ENCODE results near the gene SYT12. TPM values are rescaled to one million over a fixed set of nuclear protein-coding genes. Genes with fewer than 3 reads are reported as not detected.

The SYT12 gene, protein sequence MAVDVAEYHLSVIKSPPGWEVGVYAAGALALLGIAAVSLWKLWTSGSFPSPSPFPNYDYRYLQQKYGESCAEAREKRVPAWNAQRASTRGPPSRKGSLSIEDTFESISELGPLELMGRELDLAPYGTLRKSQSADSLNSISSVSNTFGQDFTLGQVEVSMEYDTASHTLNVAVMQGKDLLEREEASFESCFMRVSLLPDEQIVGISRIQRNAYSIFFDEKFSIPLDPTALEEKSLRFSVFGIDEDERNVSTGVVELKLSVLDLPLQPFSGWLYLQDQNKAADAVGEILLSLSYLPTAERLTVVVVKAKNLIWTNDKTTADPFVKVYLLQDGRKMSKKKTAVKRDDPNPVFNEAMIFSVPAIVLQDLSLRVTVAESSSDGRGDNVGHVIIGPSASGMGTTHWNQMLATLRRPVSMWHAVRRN
- total RNA-seq: not detected
- polyA plus RNA-seq: not detected
- not detected for total RNA-seq

DNA sequence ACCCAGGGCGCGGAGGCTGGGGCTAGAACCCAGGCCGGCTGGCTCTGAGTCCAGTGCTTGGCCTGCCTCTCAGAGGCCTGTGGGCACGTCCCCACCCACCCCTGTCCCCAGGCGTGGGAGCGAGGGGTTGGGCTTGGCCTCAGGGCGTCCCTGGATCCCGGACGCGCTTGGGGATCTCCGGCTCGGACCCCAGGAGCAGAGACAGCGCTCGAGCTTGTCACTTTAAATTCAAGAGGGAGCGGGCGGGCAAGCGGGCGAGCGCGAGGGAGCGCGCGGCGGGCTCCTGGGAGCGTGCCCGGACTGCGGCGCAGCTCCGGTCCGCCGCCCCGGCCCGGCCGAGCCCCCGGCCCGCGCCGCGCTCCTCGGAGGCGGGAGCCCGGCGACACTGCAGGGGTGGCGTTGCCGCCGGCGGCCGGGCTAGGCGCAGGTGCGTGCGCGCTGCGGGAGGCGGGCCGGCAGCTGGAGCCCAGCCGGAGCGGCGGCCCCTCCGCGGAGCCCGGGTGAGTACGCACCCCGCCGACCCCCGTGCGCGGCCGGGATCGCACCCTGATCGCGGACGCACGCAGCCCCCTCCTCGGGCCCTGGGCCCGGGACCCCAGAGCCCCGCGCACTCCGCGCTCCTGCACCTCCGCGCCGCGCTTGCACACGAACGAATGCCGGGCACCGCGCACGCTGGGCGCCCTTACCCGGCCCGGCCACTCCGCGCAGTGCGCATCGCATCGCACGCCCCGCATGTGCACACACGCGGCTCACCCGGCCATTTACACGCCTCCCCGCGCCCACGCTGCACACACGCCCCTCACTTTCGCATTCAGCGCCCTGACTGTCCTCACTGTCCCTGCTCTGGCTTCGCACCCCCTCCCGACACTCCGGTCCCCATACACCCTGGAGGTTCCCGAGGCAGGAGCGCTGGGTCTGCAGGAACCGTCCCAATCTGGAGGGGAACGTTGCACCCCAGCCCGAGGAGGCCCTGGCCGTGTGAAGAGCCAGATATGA is at the start of gene SYT12:
TSS of gene SYT12 (plus strand) at position 174 of the 996 bp plus-strand sequence. CDS start 7,011 bp downstream, outside the sequence.
- Mint-ChIP-seq H3K27me3 (peaks cover 16 to 66% (median 35%) of the 10 kb centered on the region in 5 donors), H3K27ac (peak within 1 kb of the TSS in 1 of 9 donors; percentile 73), H3K9me3 (peaks cover 0 to 14% (median 3%) of the 10 kb centered on the region in 11 donors), H3K4me1 (peaks cover 4 to 32% (median 24%) of the 10 kb centered on the region in 7 donors), H3K4me3 (peak within 1 kb of the TSS; percentile 25 to 91 (median 82)), H3K36me3 (peaks cover 0 to 3% (median 0%) of the 10 kb centered on the region in 5 donors)
- DNase-seq: peak in 3 of 9 donors; percentile 12 to 18 (median 12)
- ATAC-seq: no peak
- Histone ChIP-seq H3K4me1 (ENCODE audit: control insufficient read depth in 2 of 2, insufficient read depth in 2 of 2, low read length in 2 of 2) (peaks cover 24 to 31% of the 10 kb centered on the region in 2 donors), H3K36me3 (ENCODE audit: control insufficient read depth in 2 of 3, insufficient read depth in 3 of 3, low read length in 3 of 3) (no peaks in the 10 kb centered on the region), H3K4me3 (ENCODE audit: low read length) (peak within 1 kb of the TSS; percentile 47), H3K27ac (ENCODE audit: low read depth, low read length) (no peak within 1 kb of the TSS), H3K9me3 (ENCODE audit: control insufficient read depth in 2 of 3, low read length in 3 of 3) (no peaks in the 10 kb centered on the region), H3K27me3 (ENCODE audit: control insufficient read depth in 2 of 2, insufficient read depth in 2 of 2, low read length in 2 of 2) (peaks cover 9 to 18% of the 10 kb centered on the region in 2 donors)
- POLR2A ChIA-PET: interaction anchor here (0.6 kb wide), 1 partner anchor 258 kb away, joined by 3 read pairs; no protein-coding TSS in a partner anchor
- intact Hi-C loops (cut with micrococcal nuclease): loop anchor here in 1 of 2 donors (5.0 kb wide), 1 partner anchor 49 kb away; no protein-coding TSS in a partner anchor
- CTCF ChIA-PET: no interaction called here

GRCh38 chr11:66973956-66974580 is 48.9 kb upstream of the SYT12 start:
- H3K9me3 Mint-ChIP-seq: peaks cover 0 to 15% (median 0%) of the 10 kb centered on the region in 11 donors
- H3K4me1 Mint-ChIP-seq: peaks cover 0 to 6% (median 0%) of the 10 kb centered on the region in 7 donors
- no peaks in the 10 kb centered on the region for H3K27me3 ChIP-seq (ENCODE audit: control insufficient read depth in 2 of 2, insufficient read depth in 2 of 2, low read length in 2 of 2)
- no peaks in the 10 kb centered on the region for H3K4me1 ChIP-seq (ENCODE audit: control insufficient read depth in 2 of 2, insufficient read depth in 2 of 2, low read length in 2 of 2)
- intact Hi-C loops (cut with micrococcal nuclease): no loop called here
- POLR2A ChIA-PET: no interaction called here
- CTCF ChIA-PET: no interaction called here
- H3K4me3 Mint-ChIP-seq: no peak overlapping the region
- peaks cover 0 to 2% (median 0%) of the 10 kb centered on the region in 3 experiments for H3K9me3 ChIP-seq (ENCODE audit: control insufficient read depth in 2 of 3, low read length in 3 of 3)
- H3K36me3 ChIP-seq (ENCODE audit: control insufficient read depth in 2 of 3, insufficient read depth in 3 of 3, low read length in 3 of 3): no peaks in the 10 kb centered on the region
- DNase-seq (no peak), ATAC-seq (no peak)
- H3K4me3 ChIP-seq (ENCODE audit: low read length): no peak overlapping the region
- H3K27me3 Mint-ChIP-seq: peaks cover 0 to 22% (median 4%) of the 10 kb centered on the region in 5 donors
- H3K27ac ChIP-seq (ENCODE audit: low read depth, low read length): no peak overlapping the region
- peak overlapping the region in 1 of 9 donors; percentile 34 for H3K27ac Mint-ChIP-seq
- peaks cover 0 to 5% (median 0%) of the 10 kb centered on the region in 5 donors for H3K36me3 Mint-ChIP-seq

DNA sequence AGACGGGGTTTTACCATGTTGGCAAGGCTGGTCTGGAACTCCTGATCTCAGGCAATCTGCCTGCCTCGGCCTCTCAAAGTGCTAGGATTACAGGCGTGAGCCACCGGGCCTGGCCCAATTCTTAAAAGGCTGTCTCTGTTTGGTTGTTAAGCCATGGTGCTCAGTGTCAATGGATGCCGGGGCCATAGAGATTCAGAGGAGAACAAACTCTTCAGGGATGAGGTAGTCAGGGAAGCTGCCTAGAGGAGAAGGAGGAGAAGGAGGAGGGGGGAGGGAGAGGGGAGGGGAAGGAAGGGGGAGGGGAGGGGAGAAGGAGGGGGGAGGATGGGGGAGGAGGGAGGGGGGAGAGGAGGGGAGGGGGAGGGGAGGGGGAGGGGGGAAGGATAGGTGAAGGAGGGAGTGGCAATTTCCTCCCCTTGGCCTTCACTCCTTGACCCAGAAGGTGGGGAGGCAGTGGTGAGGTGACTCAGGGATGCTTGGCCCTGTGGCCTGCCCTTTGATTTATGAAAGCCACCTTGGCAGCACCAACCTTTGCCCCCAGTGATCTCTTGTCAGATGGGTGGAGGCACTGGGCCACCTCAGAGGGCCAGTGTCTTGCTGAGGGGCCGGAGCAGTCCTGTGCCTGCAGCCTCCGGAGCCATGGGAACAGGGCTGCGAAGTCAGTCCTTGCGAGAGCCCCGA is 48.1 kb upstream of the SYT12 start, which contains the start of gene C11orf86:
TSS of gene C11orf86 (plus strand) at position 581 of the 681 bp plus-strand sequence. CDS start at position 640, 59 bp downstream.
- H3K27ac ChIP-seq (ENCODE audit: low read depth, low read length): no peak within 1 kb of the TSS
- no peaks in the 10 kb centered on the region for H3K36me3 ChIP-seq (ENCODE audit: control insufficient read depth in 2 of 3, insufficient read depth in 3 of 3, low read length in 3 of 3)
- Mint-ChIP-seq H3K9me3 (peaks cover 0 to 22% (median 2%) of the 10 kb centered on the region in 11 donors), H3K36me3 (peaks cover 0 to 5% (median 0%) of the 10 kb centered on the region in 5 donors), H3K4me1 (peaks cover 0 to 6% (median 0%) of the 10 kb centered on the region in 7 donors), H3K27me3 (peaks cover 0 to 22% (median 8%) of the 10 kb centered on the region in 5 donors), H3K27ac (peak within 1 kb of the TSS in 1 of 9 donors; percentile 34), H3K4me3 (no peak within 1 kb of the TSS)
- H3K9me3 ChIP-seq (ENCODE audit: control insufficient read depth in 2 of 3, low read length in 3 of 3): peaks cover 0 to 10% (median 0%) of the 10 kb centered on the region in 3 experiments
- H3K27me3 ChIP-seq (ENCODE audit: control insufficient read depth in 2 of 2, insufficient read depth in 2 of 2, low read length in 2 of 2): no peaks in the 10 kb centered on the region
- ChIA-PET CTCF (no interaction called here), POLR2A (no interaction called here)
- no peak for ATAC-seq
- intact Hi-C loops (cut with micrococcal nuclease): no loop called here
- no peak within 1 kb of the TSS for H3K4me3 ChIP-seq (ENCODE audit: low read length)
- no peaks in the 10 kb centered on the region for H3K4me1 ChIP-seq (ENCODE audit: control insufficient read depth in 2 of 2, insufficient read depth in 2 of 2, low read length in 2 of 2)
- DNase-seq: no peak

DNA sequence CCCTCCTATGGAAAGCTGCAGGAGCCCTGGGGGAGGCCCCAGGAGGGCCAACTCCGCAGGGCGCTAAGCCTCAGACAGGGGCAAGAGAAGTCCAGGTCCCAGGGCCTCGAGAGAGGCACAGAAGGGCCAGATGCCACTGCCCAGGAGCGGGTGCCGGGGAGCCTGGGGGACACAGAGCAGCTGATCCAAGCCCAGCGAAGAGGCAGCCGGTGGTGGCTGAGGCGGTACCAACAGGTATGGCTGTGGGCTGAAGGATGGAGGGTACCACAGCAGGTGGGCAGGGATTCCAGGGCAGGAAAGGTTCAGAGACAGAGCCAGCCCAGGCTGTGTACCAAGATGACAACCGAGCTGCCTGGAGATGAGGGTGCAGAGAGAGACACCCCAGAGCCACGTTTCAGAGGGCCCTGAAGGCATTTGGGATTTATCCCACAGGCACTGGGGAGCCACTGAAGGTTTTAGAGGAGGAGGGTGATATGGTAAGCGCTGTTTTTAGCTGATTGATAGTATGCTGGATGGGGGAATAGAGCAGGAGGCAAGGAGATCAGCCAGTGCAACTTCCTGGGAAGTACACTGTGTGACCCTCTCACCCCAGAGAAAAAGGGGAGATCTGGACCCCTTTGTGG is 47.4 kb upstream of the SYT12 start:
- no peak for ATAC-seq
- H3K4me1 ChIP-seq (ENCODE audit: control insufficient read depth in 2 of 2, insufficient read depth in 2 of 2, low read length in 2 of 2): no peaks in the 10 kb centered on the region
- intact Hi-C loops (cut with micrococcal nuclease): loop anchor here in 1 of 2 donors (1.0 kb wide), 1 partner anchor 281 kb away; no protein-coding TSS in a partner anchor
- Mint-ChIP-seq H3K9me3 (peaks cover 0 to 23% (median 2%) of the 10 kb centered on the region in 11 donors), H3K27me3 (peaks cover 0 to 21% (median 9%) of the 10 kb centered on the region in 5 donors), H3K4me1 (peaks cover 0 to 5% (median 0%) of the 10 kb centered on the region in 7 donors), H3K4me3 (no peak overlapping the region), H3K27ac (no peak overlapping the region), H3K36me3 (peaks cover 0 to 5% (median 0%) of the 10 kb centered on the region in 5 donors)
- H3K36me3 ChIP-seq (ENCODE audit: control insufficient read depth in 2 of 3, insufficient read depth in 3 of 3, low read length in 3 of 3): no peaks in the 10 kb centered on the region
- H3K9me3 ChIP-seq (ENCODE audit: control insufficient read depth in 2 of 3, low read length in 3 of 3): peaks cover 0 to 10% (median 0%) of the 10 kb centered on the region in 3 experiments
- H3K27ac ChIP-seq (ENCODE audit: low read depth, low read length): no peak overlapping the region
- no peaks in the 10 kb centered on the region for H3K27me3 ChIP-seq (ENCODE audit: control insufficient read depth in 2 of 2, insufficient read depth in 2 of 2, low read length in 2 of 2)
- ChIA-PET POLR2A (no interaction called here), CTCF (no interaction called here)
- H3K4me3 ChIP-seq (ENCODE audit: low read length): no peak overlapping the region
- no peak for DNase-seq

GRCh38 chr11:66976028-66976467 is 46.9 kb upstream of the SYT12 start:
- intact Hi-C loops (cut with micrococcal nuclease): loop anchor here in 1 of 2 donors (1.0 kb wide), 1 partner anchor 282 kb away; no protein-coding TSS in a partner anchor
- no peak overlapping the region for H3K27ac Mint-ChIP-seq
- ChIA-PET CTCF (no interaction called here), POLR2A (no interaction called here)
- H3K9me3 Mint-ChIP-seq: peaks cover 0 to 23% (median 2%) of the 10 kb centered on the region in 11 donors
- ATAC-seq (peak; percentile 37), DNase-seq (peak in 4 of 9 donors; percentile 8 to 28 (median 11))
- peaks cover 0 to 4% (median 0%) of the 10 kb centered on the region in 7 donors for H3K4me1 Mint-ChIP-seq
- peaks cover 0 to 5% (median 0%) of the 10 kb centered on the region in 5 donors for H3K36me3 Mint-ChIP-seq
- peaks cover 0 to 16% (median 9%) of the 10 kb centered on the region in 5 donors for H3K27me3 Mint-ChIP-seq
- no peak overlapping the region for H3K4me3 Mint-ChIP-seq
- no peak overlapping the region for H3K4me3 ChIP-seq (ENCODE audit: low read length)
- no peak overlapping the region for H3K27ac ChIP-seq (ENCODE audit: low read depth, low read length)
- H3K36me3 ChIP-seq (ENCODE audit: control insufficient read depth in 2 of 3, insufficient read depth in 3 of 3, low read length in 3 of 3): no peaks in the 10 kb centered on the region
- peaks cover 0 to 10% (median 0%) of the 10 kb centered on the region in 3 experiments for H3K9me3 ChIP-seq (ENCODE audit: control insufficient read depth in 2 of 3, low read length in 3 of 3)
- no peaks in the 10 kb centered on the region for H3K4me1 ChIP-seq (ENCODE audit: control insufficient read depth in 2 of 2, insufficient read depth in 2 of 2, low read length in 2 of 2)
- no peaks in the 10 kb centered on the region for H3K27me3 ChIP-seq (ENCODE audit: control insufficient read depth in 2 of 2, insufficient read depth in 2 of 2, low read length in 2 of 2)

Measured in naive thymus-derived CD4-positive, alpha-beta T cell (primary cell).